HTR-8/SVneo (cell line): ENCODE data around the gene LGALS9.
"Not testable (repeated sequence)": the region's sequence is repeated elsewhere in the genome, so short reads cannot be mapped to it uniquely, and the experiment has no call there.

Experiments used
- DNase-seq: peaks from one replicate; pipeline ENCODE4 v3.0.0; 2011; ENCODE audit warnings: low spot score, mixed read lengths; ENCODE audit not compliant: insufficient read length
- FAIRE-seq: peaks from 2 replicates; lab custom pipeline; 2011; peaks lifted over from hg19 to GRCh38; lab: Jason Lieb, UNC

Gene LGALS9

GRCh38 chr17:27669850-27670249 lies 38.9 kb downstream of the LGALS9 start:
- DNase-seq (no peak), FAIRE-seq (no peak)

GRCh38 chr17:27670791-27671590 lies 40.0 kb downstream of the LGALS9 start:
- DNase-seq (no peak), FAIRE-seq (no peak)

GRCh38 chr17:27671591-27671910 lies 40.6 kb downstream of the LGALS9 start:
- FAIRE-seq, result no peak
- DNase-seq, result no peak

DNA sequence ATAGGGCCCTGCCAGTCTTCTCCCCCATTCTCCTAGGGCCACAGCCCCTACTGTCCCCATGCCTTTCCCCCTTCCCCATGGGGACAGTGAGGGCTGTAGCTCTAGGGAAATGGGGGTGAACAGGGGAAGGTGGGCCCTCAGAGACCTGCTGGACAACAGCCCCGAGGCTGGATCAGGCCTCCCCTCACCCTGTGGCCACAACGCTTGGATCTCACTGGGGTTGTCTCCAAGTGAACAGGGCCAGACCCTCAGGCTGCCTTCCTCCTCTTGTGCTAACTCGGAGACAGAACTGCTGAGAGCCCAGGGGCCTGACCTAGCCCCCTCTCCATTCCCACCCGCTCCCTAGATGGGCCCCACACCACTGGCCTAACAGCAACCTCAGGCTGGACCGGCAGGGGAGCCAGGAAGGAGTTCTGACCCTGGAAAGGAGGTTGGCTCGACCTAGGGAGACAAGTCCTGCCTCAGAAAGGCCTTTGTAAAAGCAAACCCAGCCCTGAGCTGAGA lies 41.0 kb downstream of the LGALS9 start:
- DNase-seq, result not testable (repeated sequence)

GRCh38 chr17:27674335-27674734 lies 43.3 kb downstream of the LGALS9 start:
- no peak for FAIRE-seq

More for the DNA sequence above, 41.0 kb downstream of the LGALS9 start:
- not testable (repeated sequence) for FAIRE-seq

DNA sequence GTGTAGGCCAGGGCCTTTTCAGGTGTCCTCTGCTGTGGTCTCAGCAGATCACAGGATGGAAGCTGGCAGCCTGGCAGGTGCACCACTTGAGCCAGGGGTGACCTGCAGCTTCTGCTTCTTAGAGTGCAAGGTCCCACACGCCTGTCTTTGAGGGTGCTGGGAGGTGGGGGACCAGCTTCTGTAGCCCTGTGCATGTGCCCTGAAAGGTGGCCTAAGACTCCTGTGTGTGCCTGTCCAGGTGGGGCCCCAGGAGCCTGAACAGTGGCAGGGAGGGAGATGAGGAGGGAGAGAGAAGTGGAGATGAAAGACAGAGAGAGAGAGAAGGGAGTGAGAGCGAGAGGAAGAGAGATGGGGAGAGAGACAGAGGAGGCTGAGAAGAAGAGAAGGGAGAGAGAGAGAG lies 46.2 kb downstream of the LGALS9 start:
- FAIRE-seq, result no peak
- no peak for DNase-seq

More at GRCh38 chr17:27674335-27674734, 43.3 kb downstream of the LGALS9 start:
- no peak for DNase-seq

DNA sequence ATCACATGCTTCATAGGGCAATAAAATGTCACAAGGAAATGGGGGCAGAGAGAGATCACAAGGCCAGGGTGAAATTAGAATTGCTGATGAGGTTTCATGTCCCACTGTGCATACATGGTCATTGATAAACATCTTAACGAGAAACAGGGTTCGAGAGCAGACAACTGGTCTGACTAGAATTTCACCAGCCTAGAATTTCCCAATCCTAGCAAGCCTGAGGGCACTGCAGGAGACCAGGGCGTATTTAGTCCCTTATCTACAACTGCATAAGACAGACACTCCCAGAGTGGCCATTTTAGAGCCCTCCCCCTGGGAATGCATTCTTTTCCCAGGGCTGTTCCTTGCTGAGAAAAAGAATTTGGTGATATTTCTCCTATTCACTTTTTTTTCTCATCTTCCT lies 55.3 kb downstream of the LGALS9 start:
- not testable (repeated sequence) for FAIRE-seq, DNase-seq

GRCh38 chr17:27690882-27691281 lies 59.9 kb downstream of the LGALS9 start:
- DNase-seq, result no peak
- FAIRE-seq, result no peak

DNA sequence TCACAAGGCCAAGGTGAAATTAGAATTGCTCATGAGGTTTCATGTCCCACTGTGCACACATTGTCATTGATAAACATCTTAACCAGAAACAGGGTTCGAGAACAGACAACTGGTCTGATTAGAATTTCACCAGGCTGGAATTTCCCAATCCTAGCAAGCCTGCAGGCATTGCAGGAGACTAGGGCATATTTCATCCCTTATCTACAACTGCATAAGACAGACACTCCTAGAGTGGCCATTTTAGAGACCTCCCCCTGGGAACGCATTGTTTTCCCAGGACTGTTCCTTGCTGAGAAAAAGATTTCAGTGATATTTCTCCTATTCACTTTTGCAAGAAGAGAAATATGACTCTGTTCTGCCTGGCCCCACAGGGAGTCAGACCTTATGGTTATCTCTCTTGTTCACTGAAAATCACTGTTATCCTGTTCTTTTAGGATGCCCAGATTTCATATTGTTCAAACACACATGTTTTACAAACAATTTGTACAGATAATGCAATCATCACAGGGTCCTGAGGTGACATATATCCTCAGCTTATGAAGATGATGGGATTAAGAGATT lies 64.3 kb downstream of the LGALS9 start:
- FAIRE-seq, DNase-seq: not testable (repeated sequence)
